Measurements from ENCODE around the gene ASPSCR1.
A peak's percentile ranks its signal among the peaks of the same experiment; 100 is the strongest.

The ASPSCR1 gene

GRCh38 chr17:81954131-81955057 lies 23.0 kb upstream of the ASPSCR1 start:
- Histone ChIP-seq H3K27ac (ENCODE audit: low read depth, low read length) (no peak overlapping the region), H4K20me1 (ENCODE audit: low read depth, low read length) (no peaks in the 10 kb centered on the region), H2AFZ (ENCODE audit: low read depth, low read length, severe bottlenecking) (no peak overlapping the region), H3K9ac (ENCODE audit: low read length) (no peak overlapping the region), H3K79me2 (ENCODE audit: insufficient read depth, low read length) (peaks cover 31% of the 10 kb centered on the region), H3K27me3 (ENCODE audit: low read length) (no peaks in the 10 kb centered on the region), H3K9me2 (replicated peaks; ENCODE audit: insufficient read depth, low read length) (no peaks in the 10 kb centered on the region), H3K4me3 (ENCODE audit: insufficient read depth, low read length, poor library complexity, severe bottlenecking) (no peak overlapping the region), H3K36me3 (ENCODE audit: low read length) (no peaks in the 10 kb centered on the region), H3K4me2 (ENCODE audit: low read depth, low read length, poor library complexity, severe bottlenecking) (no peak overlapping the region), H3K9me3 (ENCODE audit: insufficient read depth, low read length) (no peaks in the 10 kb centered on the region), H3F3A (ENCODE audit: insufficient read depth) (peaks cover 28% of the 10 kb centered on the region)
- TF ChIP-seq, protein P1, sequence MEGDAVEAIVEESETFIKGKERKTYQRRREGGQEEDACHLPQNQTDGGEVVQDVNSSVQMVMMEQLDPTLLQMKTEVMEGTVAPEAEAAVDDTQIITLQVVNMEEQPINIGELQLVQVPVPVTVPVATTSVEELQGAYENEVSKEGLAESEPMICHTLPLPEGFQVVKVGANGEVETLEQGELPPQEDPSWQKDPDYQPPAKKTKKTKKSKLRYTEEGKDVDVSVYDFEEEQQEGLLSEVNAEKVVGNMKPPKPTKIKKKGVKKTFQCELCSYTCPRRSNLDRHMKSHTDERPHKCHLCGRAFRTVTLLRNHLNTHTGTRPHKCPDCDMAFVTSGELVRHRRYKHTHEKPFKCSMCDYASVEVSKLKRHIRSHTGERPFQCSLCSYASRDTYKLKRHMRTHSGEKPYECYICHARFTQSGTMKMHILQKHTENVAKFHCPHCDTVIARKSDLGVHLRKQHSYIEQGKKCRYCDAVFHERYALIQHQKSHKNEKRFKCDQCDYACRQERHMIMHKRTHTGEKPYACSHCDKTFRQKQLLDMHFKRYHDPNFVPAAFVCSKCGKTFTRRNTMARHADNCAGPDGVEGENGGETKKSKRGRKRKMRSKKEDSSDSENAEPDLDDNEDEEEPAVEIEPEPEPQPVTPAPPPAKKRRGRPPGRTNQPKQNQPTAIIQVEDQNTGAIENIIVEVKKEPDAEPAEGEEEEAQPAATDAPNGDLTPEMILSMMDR (IDR thresholded peaks at IDR 0.05; ENCODE audit: insufficient read depth, low read length, poor library complexity, severe bottlenecking), result no peak
- no peak for TF ChIP-seq EZH2phosphoT487 (conservative IDR thresholded peaks at IDR 0.05; ENCODE audit: low read length)

DNA sequence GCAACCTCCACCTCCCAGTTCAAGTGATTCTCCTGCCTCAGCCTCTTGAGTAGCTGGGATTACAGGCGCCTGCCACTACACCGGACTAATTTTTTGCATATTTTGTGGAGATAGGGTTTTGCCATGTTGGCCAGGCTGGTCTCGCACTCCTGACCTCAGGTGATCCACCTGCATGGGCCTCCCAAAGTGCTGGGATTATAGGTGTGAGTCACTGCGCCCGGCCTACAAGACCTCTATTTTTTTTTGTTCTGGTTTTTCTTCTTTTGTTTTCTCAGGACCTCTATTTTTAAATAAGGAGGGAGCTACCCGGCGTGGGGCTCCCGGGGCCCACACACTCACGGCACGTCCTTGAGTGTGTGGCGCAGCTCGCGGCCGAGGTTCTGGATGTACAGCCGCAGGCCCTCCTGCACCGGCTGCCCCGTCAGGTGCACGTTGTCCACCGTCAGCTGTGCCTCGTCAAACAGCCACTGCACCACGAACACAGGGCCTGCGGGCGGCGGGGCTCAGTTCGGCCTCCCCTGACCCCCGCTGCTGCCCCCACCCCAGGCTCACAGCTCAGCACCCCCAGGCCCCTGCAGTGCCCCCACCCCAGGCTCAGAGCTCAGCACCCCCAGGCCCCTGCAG lies 22.3 kb upstream of the ASPSCR1 start:
- peaks cover 31% of the 10 kb centered on the region for H3K79me2 ChIP-seq (ENCODE audit: insufficient read depth, low read length)

GRCh38 chr17:81955756-81956544 lies 21.5 kb upstream of the ASPSCR1 start:
- Histone ChIP-seq H2AFZ (ENCODE audit: low read depth, low read length, severe bottlenecking) (no peak overlapping the region), H3K27me3 (ENCODE audit: low read length) (no peaks in the 10 kb centered on the region), H3K27ac (ENCODE audit: low read depth, low read length) (peak overlapping the region; percentile 20; the same call in 1 of the 2 replicates), H3K36me3 (ENCODE audit: low read length) (no peaks in the 10 kb centered on the region), H3K9me3 (ENCODE audit: insufficient read depth, low read length) (no peaks in the 10 kb centered on the region), H3K4me3 (ENCODE audit: insufficient read depth, low read length, poor library complexity, severe bottlenecking) (no peak overlapping the region), H3K4me2 (ENCODE audit: low read depth, low read length, poor library complexity, severe bottlenecking) (no peak overlapping the region), H3K79me2 (ENCODE audit: insufficient read depth, low read length) (peaks cover 31% of the 10 kb centered on the region), H3F3A (ENCODE audit: insufficient read depth) (peaks cover 14% of the 10 kb centered on the region), H3K9ac (ENCODE audit: low read length) (no peak overlapping the region), H3K9me2 (replicated peaks; ENCODE audit: insufficient read depth, low read length) (no peaks in the 10 kb centered on the region), H4K20me1 (ENCODE audit: low read depth, low read length) (no peaks in the 10 kb centered on the region)
- TF ChIP-seq, protein P1 (IDR thresholded peaks at IDR 0.05; ENCODE audit: insufficient read depth, low read length, poor library complexity, severe bottlenecking), result no peak
- TF ChIP-seq EZH2phosphoT487 (conservative IDR thresholded peaks at IDR 0.05; ENCODE audit: low read length), result no peak

More for the DNA sequence above, 22.3 kb upstream of the ASPSCR1 start:
- no peak overlapping the region for H2AFZ ChIP-seq (ENCODE audit: low read depth, low read length, severe bottlenecking)
- H3K27me3 ChIP-seq (ENCODE audit: low read length), result no peaks in the 10 kb centered on the region
- no peaks in the 10 kb centered on the region for H3K9me3 ChIP-seq (ENCODE audit: insufficient read depth, low read length)
- no peak overlapping the region for H3K9ac ChIP-seq (ENCODE audit: low read length)
- H3F3A ChIP-seq (ENCODE audit: insufficient read depth), result peaks cover 22% of the 10 kb centered on the region
- no peak overlapping the region for H3K4me3 ChIP-seq (ENCODE audit: insufficient read depth, low read length, poor library complexity, severe bottlenecking)
- no peak overlapping the region for H3K27ac ChIP-seq (ENCODE audit: low read depth, low read length)
- no peak overlapping the region for H3K4me2 ChIP-seq (ENCODE audit: low read depth, low read length, poor library complexity, severe bottlenecking)
- H3K9me2 ChIP-seq (replicated peaks; ENCODE audit: insufficient read depth, low read length), result no peaks in the 10 kb centered on the region
- no peaks in the 10 kb centered on the region for H3K36me3 ChIP-seq (ENCODE audit: low read length)
- H4K20me1 ChIP-seq (ENCODE audit: low read depth, low read length), result no peaks in the 10 kb centered on the region
- TF ChIP-seq, protein P1 (IDR thresholded peaks at IDR 0.05; ENCODE audit: insufficient read depth, low read length, poor library complexity, severe bottlenecking), result no peak
- no peak for TF ChIP-seq EZH2phosphoT487 (conservative IDR thresholded peaks at IDR 0.05; ENCODE audit: low read length)

Measured in SU-DHL-6 (cell line).